GM12878 (cell line): Measurements from ENCODE around the gene MRM1. TPM values are rescaled to one million over a fixed set of nuclear protein-coding genes. Genes with fewer than 3 reads are reported as not detected.

Experiments used
- ATAC-seq: fragments of 200-7000 bp; cut with Tn5 transposase; 3 replicates; pipeline ENCODE4 v1.9.1; 2020; ENCODE audit warnings: mild to moderate bottlenecking, moderate library complexity
- BruUV-seq: library from RNA; stranded (reverse); fragments of 400-500 nt; replicated peaks from 2 replicates; lab custom pipeline; 2021; lab: Mats Ljungman, UMichigan
- CTCF ChIA-PET: fragments of 300-600 bp; sonication (Branson Sonifier 250); formaldehyde crosslinking; extraction: SDS; loops from one replicate; lab custom pipeline; 2021; ENCODE audit warnings: inconsistent platforms; lab: Yijun Ruan, JAX
- POLR2A ChIA-PET: fragments of 350-600 bp; formaldehyde crosslinking; extraction: SDS; loops from one replicate; lab custom pipeline; 2021; ENCODE audit warnings: inconsistent platforms; lab: Charles Lee
- RAD21 ChIA-PET: fragments of 300-600 bp; sonication (Branson Sonifier 250); formaldehyde crosslinking; loops from one replicate; lab custom pipeline; 2023; ENCODE audit warnings: antibody characterized with exemption; ENCODE audit not compliant: unreplicated experiment; lab: Charles Lee
- SMC1A ChIA-PET: fragments of 300-600 bp; sonication (Branson Sonifier 250); formaldehyde crosslinking; loops from one replicate; lab custom pipeline; 2023; ENCODE audit not compliant: unreplicated experiment, uncharacterized antibody; lab: Charles Lee
- DNase-seq: peaks from one replicate; pipeline ENCODE4 v3.0.0-alpha.2; 2011; ENCODE audit warnings: low read depth, low spot score
- FAIRE-seq: peaks from 3 replicates; lab custom pipeline; 2011; peaks lifted over from hg19 to GRCh38; lab: Jason Lieb, UNC
- H2AFZ ChIP-seq: 2 replicates; pipeline ENCODE4 v1.6.0; 2011; ENCODE audit warnings: low read depth, low read length, control low read depth; ENCODE audit not compliant: control insufficient read depth
- H3K27ac ChIP-seq: 2 replicates; pipeline ENCODE4 v1.5.1; 2011; ENCODE audit warnings: control low read depth; ENCODE audit not compliant: control insufficient read depth, insufficient read depth
- H3K27me3 ChIP-seq, 2 experiments: replicated peaks in 1 of 2; 2 replicates each; pipeline versions ENCODE4 v1.6.0 to v1.6.1; 2011; ENCODE audit warnings: low read length in 1 of 2; ENCODE audit not compliant: control insufficient read depth in 2 of 2, insufficient read depth in 2 of 2
- H3K36me3 ChIP-seq, 2 experiments: 2 replicates each; pipeline ENCODE4 v1.5.1; 2011; ENCODE audit warnings: low read length in 1 of 2; ENCODE audit not compliant: control insufficient read depth in 2 of 2, insufficient read depth in 2 of 2
- H3K4me1 ChIP-seq: 2 replicates; pipeline ENCODE4 v1.6.1; 2011; ENCODE audit warnings: mild to moderate bottlenecking, low read length, moderate library complexity, mixed read lengths; ENCODE audit not compliant: control insufficient read depth, insufficient read depth
- H3K4me2 ChIP-seq: 2 replicates; pipeline ENCODE4 v1.6.0; 2011; ENCODE audit warnings: control low read depth; ENCODE audit not compliant: control insufficient read depth, insufficient read depth
- H3K4me3 ChIP-seq: fragments of 200-600 bp; sonication (generic); 2 replicates; pipeline ENCODE4 v1.5.1; 2016
- H3K79me2 ChIP-seq: 2 replicates; pipeline ENCODE4 v1.6.0; 2011; ENCODE audit warnings: low read length; ENCODE audit not compliant: control insufficient read depth, insufficient read depth
- H3K9ac ChIP-seq: 2 replicates; pipeline ENCODE4 v1.8.0; 2011; ENCODE audit warnings: low read length, control low read depth, mixed read lengths; ENCODE audit not compliant: control insufficient read depth, insufficient read depth
- H3K9me3 ChIP-seq: replicated peaks from 3 replicates; pipeline ENCODE4 v1.5.1; 2011; ENCODE audit warnings: mild to moderate bottlenecking, low read length; ENCODE audit not compliant: control insufficient read depth, insufficient read depth
- H4K20me1 ChIP-seq: 2 replicates; pipeline ENCODE4 v1.6.0; 2011; ENCODE audit not compliant: control insufficient read depth, insufficient read depth
- ATF2 ChIP-seq: IDR thresholded peaks from 2 replicates; pipeline ENCODE4 v1.6.1; 2012; ENCODE audit warnings: low read length, inconsistent platforms
- CBFB ChIP-seq: IDR thresholded peaks from 2 replicates; pipeline ENCODE4 v1.6.1; 2016; ENCODE audit warnings: antibody characterized with exemption, low read depth
- CEBPB ChIP-seq, 2 experiments: fragments of 150-350 bp in 1 of 2; IDR thresholded peaks; 2 replicates each; pipeline ENCODE4 v1.6.1; 2012 to 2014; ENCODE audit warnings: low read depth in 2 of 2, low read length in 2 of 2, borderline replicate concordance in 1 of 2, inconsistent platforms in 1 of 2
- E2F4 ChIP-seq: IDR thresholded peaks from 2 replicates; pipeline ENCODE4 v1.6.1; 2012; ENCODE audit warnings: low read depth, low read length, improper control_type of control experiment
- EP300 ChIP-seq, 2 experiments: fragments of 150-350 bp in 1 of 2; IDR thresholded peaks; 2 replicates each; pipeline ENCODE4 v1.6.1; 2011 to 2012; ENCODE audit warnings: low read depth in 2 of 2, low read length in 2 of 2, borderline replicate concordance in 1 of 2, improper control_type of control experiment in 1 of 2, inconsistent platforms in 1 of 2; ENCODE audit not compliant: control insufficient read depth in 1 of 2
- GABPA ChIP-seq: IDR thresholded peaks from 2 replicates; pipeline ENCODE4 v1.6.1; 2014; ENCODE audit warnings: antibody characterized with exemption, low read depth, mild to moderate bottlenecking, inconsistent platforms
- HDAC2 ChIP-seq: fragments of 200-600 bp; sonication (generic); IDR thresholded peaks from 2 replicates; pipeline ENCODE4 v1.6.1; 2017
- HDAC6 ChIP-seq: fragments of 200-600 bp; sonication (generic); IDR thresholded peaks from one replicate; pipeline ENCODE4 v1.8.0; 2017; ENCODE audit warnings: antibody characterized with exemption; ENCODE audit not compliant: unreplicated experiment
- IRF3 ChIP-seq: fragments of 450-650 bp; IDR thresholded peaks from 2 replicates; pipeline ENCODE4 v1.6.1; 2014; ENCODE audit warnings: mild to moderate bottlenecking
- MXI1 ChIP-seq: fragments of 150-350 bp; IDR thresholded peaks from 2 replicates; pipeline ENCODE4 v1.6.1; 2011; ENCODE audit warnings: low read depth, mild to moderate bottlenecking, inconsistent platforms, low read length, improper control_type of control experiment
- PBX3 ChIP-seq: IDR thresholded peaks from 2 replicates; pipeline ENCODE4 v1.6.1; 2011; ENCODE audit warnings: mild to moderate bottlenecking, low read depth, low read length, moderate library complexity; ENCODE audit not compliant: insufficient replicate concordance
- RCOR1 ChIP-seq: conservative IDR thresholded peaks from 2 replicates; pipeline ENCODE4 v1.6.1; 2012; ENCODE audit warnings: low read depth, low read length, improper control_type of control experiment
- SMC3 ChIP-seq: IDR thresholded peaks from 2 replicates; pipeline ENCODE4 v1.6.1; 2011; ENCODE audit warnings: low read length, improper control_type of control experiment, borderline replicate concordance
- SRF ChIP-seq, 2 experiments: IDR thresholded peaks; 2 replicates each; pipeline ENCODE4 v1.6.1; 2011; ENCODE audit warnings: low read depth in 2 of 2, low read length in 2 of 2, mild to moderate bottlenecking in 1 of 2, moderate library complexity in 1 of 2
- YY1 ChIP-seq: IDR thresholded peaks from 2 replicates; pipeline ENCODE4 v1.6.1; 2011; ENCODE audit warnings: low read depth, mild to moderate bottlenecking, low read length
- WGBS: methylation state at CpG from one replicate; pipeline ENCODE4 v1.1.6; 2016; ENCODE audit warnings: low lambda C conversion rate; ENCODE audit not compliant: insufficient replicate concordance, insufficient coverage; ENCODE audit errors: missing lambda C conversion rate; 5-methylcytosine and 5-hydroxymethylcytosine counted together
- in situ Hi-C: fragments of 300-500 bp; cut with MboI; formaldehyde crosslinking; loops from 9 replicates; pipeline ENCODE4 v1.14.3; 2018; ENCODE audit warnings: mixed read lengths
- intact Hi-C: fragments of 100-400 bp; cut with micrococcal nuclease; formaldehyde crosslinking; loops from one replicate; pipeline ENCODE4 v1.14.2; 2022; ENCODE audit not compliant: unreplicated experiment
- polyA plus RNA-seq, 11 experiments: library from polyadenylated mRNA; depleted of rRNA in 4 of 11; unstranded in 6 of 11; stranded (reverse) in 5 of 11; fragments of >200 nt; fragmentation: Nextera tagmentation in 4 of 11; fragmentation: Illumina TruSeq in 1 of 11; extraction: Ambion mirVana in 4 of 11; extraction: Trizol in 1 of 11; gene quantifications; 1 replicate in 1 of 11; 2 replicates in 10 of 11; pipeline versions ENCODE4 v1.2.1 to v1.2.3, GENCODE V29; 2011 to 2016; ENCODE audit warnings: inconsistent platforms in 2 of 11, missing spikeins in 2 of 11, low read depth in 1 of 11
- total RNA-seq, 4 experiments: library from RNA; depleted of rRNA in 3 of 4; stranded (reverse); fragments of >200 nt in 3 of 4; fragmentation: Illumina TruSeq in 1 of 4; extraction: Trizol in 1 of 4; gene quantifications; 2 replicates each; pipeline versions ENCODE4 v1.2.1 to v1.2.3, GENCODE V29; 2013 to 2021

The MRM1 gene
- total and polyA plus RNA-seq, 10 of the 15 experiments (the other 5 are each of a cell fraction or from before 2014, with no cell fraction given) = 0.23 to 16.9 (median 13.2) TPM

- POLR2A ChIA-PET = interaction anchor here (1.4 kb wide), 2 partner anchors 8 to 9 kb away, joined by 5 to 6 read pairs; no protein-coding TSS in a partner anchor
- in situ Hi-C loops (no loop called here), intact Hi-C loops (no loop called here)
- H3K27ac ChIP-seq = no peak overlapping the region
- H3K27me3 ChIP-seq = no peaks in the 10 kb centered on the region
- H3K9ac ChIP-seq = no peak overlapping the region
- RAD21 ChIA-PET = interaction anchor here (0.6 kb wide), 1 partner anchor 9 kb away, joined by 3 read pairs; the partner anchor contains the start of gene GGNBP2
- no TSS peak for BruUV-seq
- no peaks in the 10 kb centered on the region for H3K9me3 ChIP-seq
- DNase-seq = no peak
- peaks cover 34% of the 10 kb centered on the region for H3K79me2 ChIP-seq
- SMC1A ChIA-PET = interaction anchor here (2.4 kb wide), 1 partner anchor 11 kb away, joined by 5 read pairs; no protein-coding TSS in a partner anchor
- CTCF ChIA-PET = interaction anchor here (1.2 kb wide), 1 partner anchor 9 kb away, joined by 3 read pairs; no protein-coding TSS in a partner anchor
- TF ChIP-seq IRF3 (no peak), RCOR1 (no peak), ATF2 (no peak), EP300 (IDR thresholded peaks at IDR 0.05; ENCODE audit: borderline replicate concordance in 1 of 2, control insufficient read depth in 1 of 2, low read depth in 2 of 2, low read length in 2 of 2) (no peak), YY1 (no peak), MXI1 (no peak), HDAC2 (no peak), SMC3 (no peak), SRF (IDR thresholded peaks at IDR 0.05; ENCODE audit: low read depth in 2 of 2, low read length in 2 of 2) (no peak), CEBPB (IDR thresholded peaks at IDR 0.05; ENCODE audit: borderline replicate concordance in 1 of 2, low read depth in 2 of 2, low read length in 2 of 2) (no peak), HDAC6 (no peak), PBX3 (no peak), GABPA (no peak), E2F4 (no peak), CBFB (no peak)
- H3K4me2 ChIP-seq = no peak overlapping the region
- WGBS = 100% methylated on average over 3 of the region's 3 CpGs
- peaks cover 21% of the 10 kb centered on the region for H3K4me1 ChIP-seq
- H3K4me3 ChIP-seq = no peak overlapping the region
- no peak for FAIRE-seq
- ATAC-seq = no peak
- peaks cover 4% of the 10 kb centered on the region for H4K20me1 ChIP-seq
- H3K36me3 ChIP-seq = peaks cover 3 to 23% of the 10 kb centered on the region in 2 experiments
- no peak overlapping the region for H2AFZ ChIP-seq
Observed at GRCh38 chr17:36553459-36553858, 47.9 kb upstream of the MRM1 start.
